GM18498 (cell line): ENCODE measurements around the gene OPRL1.

Experiments
- ATAC-seq: cut with Tn5 transposase; IDR thresholded peaks from one replicate; pipeline ENCODE4 v1.9.1; 2021; ENCODE audit warnings: mild to moderate bottlenecking, moderate library complexity; ENCODE audit not compliant: unreplicated experiment

OPRL1 gene

GRCh38 chr20:64070244-64070993, 9.5 kb upstream of the OPRL1 start:
- no peak for ATAC-seq

GRCh38 chr20:64071341-64072332, 8.2 kb upstream of the OPRL1 start:
- ATAC-seq = no peak

GRCh38 chr20:64072498-64073063, 7.3 kb upstream of the OPRL1 start:
- ATAC-seq = no peak

- ATAC-seq = no peak
Observed at GRCh38 chr20:64073476-64074183, 6.3 kb upstream of the OPRL1 start.

GRCh38 chr20:64074184-64074789, 5.6 kb upstream of the OPRL1 start:
- ATAC-seq = no peak

- ATAC-seq = no peak
Observed at GRCh38 chr20:64074963-64075362, 4.9 kb upstream of the OPRL1 start.

- no peak for ATAC-seq
Observed at GRCh38 chr20:64075556-64075955, 4.3 kb upstream of the OPRL1 start.

- ATAC-seq = no peak
Observed at GRCh38 chr20:64076061-64076997, 3.6 kb upstream of the OPRL1 start.

- ATAC-seq = no peak
Observed at GRCh38 chr20:64077094-64077493, 2.8 kb upstream of the OPRL1 start.

GRCh38 chr20:64077541-64077875, 2.4 kb upstream of the OPRL1 start:
- ATAC-seq = no peak

GRCh38 chr20:64077876-64078551, 1.9 kb upstream of the OPRL1 start:
- ATAC-seq = no peak

GRCh38 chr20:64078934-64079272, 979 bp upstream of the OPRL1 start:
- no peak for ATAC-seq

GRCh38 chr20:64079273-64080012, 439 bp upstream of the OPRL1 start, which contains the start of gene RGS19:
Gene RGS19 (minus strand): TSS chr20:64079518. CDS start chr20:64076886, 2,632 bp downstream.
- ATAC-seq = peak; percentile 55

GRCh38 chr20:64080813-64081623, 1.1 kb downstream of the OPRL1 start:
- no peak for ATAC-seq

GRCh38 chr20:64081624-64081964, 1.7 kb downstream of the OPRL1 start:
- no peak for ATAC-seq

GRCh38 chr20:64082126-64082731, 2.3 kb downstream of the OPRL1 start:
- ATAC-seq = no peak

- no peak for ATAC-seq
Observed at GRCh38 chr20:64082820-64083377, 3.0 kb downstream of the OPRL1 start.
